Ovary (tissue), 3 donors: ENCODE results near the gene GALR1.

Experiments
- EP300 ChIP-seq: sonication (generic); formaldehyde crosslinking; IDR thresholded peaks from one replicate; pipeline ENCODE4 v1.6.1; 2017; ENCODE audit warnings: antibody characterized with exemption
- POLR2A ChIP-seq: fragments of 450-650 bp; IDR thresholded peaks from one replicate; pipeline ENCODE4 v1.6.1; 2017; ENCODE audit warnings: antibody characterized with exemption, mild to moderate bottlenecking, moderate library complexity
- TF ChIP-seq, protein P1 (sequence below), 3 donors: fragments of 450-650 bp in 2 of 3; fragments of 200-600 bp in 1 of 3; IDR thresholded peaks; one replicate each; pipeline versions ENCODE4 v1.5.1 to v1.8.0; 2016 to 2022; ENCODE audit warnings: antibody characterized with exemption in 3 of 3, mild to moderate bottlenecking in 1 of 3
- donor health status: DM: no; HTN: no; CAD: no.

GRCh38 chr18:77203071-77203470 is 46.6 kb upstream of the GALR1 start:
- TF ChIP-seq, protein P1, sequence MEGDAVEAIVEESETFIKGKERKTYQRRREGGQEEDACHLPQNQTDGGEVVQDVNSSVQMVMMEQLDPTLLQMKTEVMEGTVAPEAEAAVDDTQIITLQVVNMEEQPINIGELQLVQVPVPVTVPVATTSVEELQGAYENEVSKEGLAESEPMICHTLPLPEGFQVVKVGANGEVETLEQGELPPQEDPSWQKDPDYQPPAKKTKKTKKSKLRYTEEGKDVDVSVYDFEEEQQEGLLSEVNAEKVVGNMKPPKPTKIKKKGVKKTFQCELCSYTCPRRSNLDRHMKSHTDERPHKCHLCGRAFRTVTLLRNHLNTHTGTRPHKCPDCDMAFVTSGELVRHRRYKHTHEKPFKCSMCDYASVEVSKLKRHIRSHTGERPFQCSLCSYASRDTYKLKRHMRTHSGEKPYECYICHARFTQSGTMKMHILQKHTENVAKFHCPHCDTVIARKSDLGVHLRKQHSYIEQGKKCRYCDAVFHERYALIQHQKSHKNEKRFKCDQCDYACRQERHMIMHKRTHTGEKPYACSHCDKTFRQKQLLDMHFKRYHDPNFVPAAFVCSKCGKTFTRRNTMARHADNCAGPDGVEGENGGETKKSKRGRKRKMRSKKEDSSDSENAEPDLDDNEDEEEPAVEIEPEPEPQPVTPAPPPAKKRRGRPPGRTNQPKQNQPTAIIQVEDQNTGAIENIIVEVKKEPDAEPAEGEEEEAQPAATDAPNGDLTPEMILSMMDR (IDR thresholded peaks at IDR 0.05), result no peak
- TF ChIP-seq POLR2A, result no peak
- no peak for TF ChIP-seq EP300
